HG03025 (cell line): ENCODE measurements around the gene TAF11L13.
"Not testable (repeated sequence)": the region's sequence is repeated elsewhere in the genome, so short reads cannot be mapped to it uniquely, and the experiment has no call there.

ENCODE experiments used
- ATAC-seq: cut with Tn5 transposase; IDR thresholded peaks from one replicate; pipeline ENCODE4 v1.9.1; 2021; ENCODE audit warnings: mild to moderate bottlenecking, moderate library complexity; ENCODE audit not compliant: unreplicated experiment, low FRiP score

TAF11L13 gene

GRCh38 chr5:17631788-17632187 lies at the start of gene TAF11L13:
TSS of gene TAF11L13 (plus strand) at chr5:17632088.
- not testable (repeated sequence) for ATAC-seq

- ATAC-seq = not testable (repeated sequence)
Observed at GRCh38 chr5:17585658-17586057, 46.2 kb upstream of the TAF11L13 start, which contains the start of gene TAF11L7. TSS of gene TAF11L7 (minus strand) at chr5:17585758.

- ATAC-seq = not testable (repeated sequence)
Observed at GRCh38 chr5:17590860-17591259, 41.0 kb upstream of the TAF11L13 start, which contains the start of gene TAF11L8. TSS of gene TAF11L8 (minus strand) at chr5:17590960.

GRCh38 chr5:17594255-17594654 lies 37.6 kb upstream of the TAF11L13 start, which contains the start of gene TAF11L9:
TSS of gene TAF11L9 (minus strand) at chr5:17594394.
- ATAC-seq = not testable (repeated sequence)

GRCh38 chr5:17597728-17598127 lies 34.2 kb upstream of the TAF11L13 start, which contains the start of gene TAF11L10:
TSS of gene TAF11L10 (minus strand) at chr5:17597828.
- ATAC-seq = not testable (repeated sequence)

GRCh38 chr5:17603880-17604279 lies 28.0 kb upstream of the TAF11L13 start, which contains the start of gene TAF11L11:
TSS of gene TAF11L11 (plus strand) at chr5:17604183.
- ATAC-seq = not testable (repeated sequence)

GRCh38 chr5:17604951-17605350 lies 26.9 kb upstream of the TAF11L13 start:
- no peak for ATAC-seq

GRCh38 chr5:17607461-17607860 lies 24.4 kb upstream of the TAF11L13 start:
- not testable (repeated sequence) for ATAC-seq

GRCh38 chr5:17610092-17610491 lies 21.8 kb upstream of the TAF11L13 start, which contains the start of gene TAF11L12:
TSS of gene TAF11L12 (plus strand) at chr5:17610392.
- ATAC-seq = not testable (repeated sequence)

GRCh38 chr5:17614872-17615605 lies 16.8 kb upstream of the TAF11L13 start:
- ATAC-seq = no peak

- no peak for ATAC-seq
Observed at GRCh38 chr5:17619354-17619753, 12.5 kb upstream of the TAF11L13 start.

- ATAC-seq = no peak
Observed at GRCh38 chr5:17620627-17621026, 11.3 kb upstream of the TAF11L13 start.

- no peak for ATAC-seq
Observed at GRCh38 chr5:17625686-17626085, 6.2 kb upstream of the TAF11L13 start.

- ATAC-seq = no peak
Observed at GRCh38 chr5:17634160-17634559, 2.3 kb downstream of the TAF11L13 start, which contains the start of gene TAF11L14. TSS of gene TAF11L14 (plus strand) at chr5:17634460.

GRCh38 chr5:17649232-17649631 lies 17.3 kb downstream of the TAF11L13 start:
- ATAC-seq = not testable (repeated sequence)

GRCh38 chr5:17655201-17655759 lies 23.4 kb downstream of the TAF11L13 start:
- not testable (repeated sequence) for ATAC-seq

GRCh38 chr5:17655921-17656320 lies 24.0 kb downstream of the TAF11L13 start:
- ATAC-seq = no peak

GRCh38 chr5:17663182-17663581 lies 31.3 kb downstream of the TAF11L13 start:
- no peak for ATAC-seq

GRCh38 chr5:17665836-17666235 lies 33.9 kb downstream of the TAF11L13 start:
- ATAC-seq = no peak

GRCh38 chr5:17666726-17667235 lies 34.9 kb downstream of the TAF11L13 start:
- ATAC-seq = no peak

GRCh38 chr5:17670353-17670752 lies 38.5 kb downstream of the TAF11L13 start:
- no peak for ATAC-seq
